DMS 273 (cell line): Measurements from ENCODE around the gene MYO9B.
"Not testable (repeated sequence)": the region's sequence is repeated elsewhere in the genome, so short reads cannot be mapped to it uniquely, and the experiment has no call there.

Experiments
- DNase-seq: peaks from one replicate; lab custom pipeline; 2025; ENCODE audit not compliant: unreplicated experiment; lab: John Stamatoyannopoulos, UW

MYO9B gene

GRCh38 chr19:17086834-17087233 is 11.3 kb downstream of the MYO9B start:
- no peak for DNase-seq

GRCh38 chr19:17088552-17088951 is 13.0 kb downstream of the MYO9B start:
- DNase-seq: no peak

GRCh38 chr19:17090583-17090982 is 15.0 kb downstream of the MYO9B start:
- no peak for DNase-seq

GRCh38 chr19:17091758-17092333 is 16.3 kb downstream of the MYO9B start:
- no peak for DNase-seq

- no peak for DNase-seq
These were observed 17.1 kb downstream of the MYO9B start for GRCh38 chr19:17092696-17093095.

- DNase-seq: not testable (repeated sequence)
These were observed 19.1 kb downstream of the MYO9B start for GRCh38 chr19:17094694-17095093.

- no peak for DNase-seq
These were observed 19.8 kb downstream of the MYO9B start for GRCh38 chr19:17095141-17095919.

- no peak for DNase-seq
These were observed 22.1 kb downstream of the MYO9B start for GRCh38 chr19:17097593-17098126.

- no peak for DNase-seq
These were observed 22.7 kb downstream of the MYO9B start for GRCh38 chr19:17098326-17098725.

- no peak for DNase-seq
These were observed 26.4 kb downstream of the MYO9B start for GRCh38 chr19:17101686-17102628.

GRCh38 chr19:17103177-17103576 is 27.6 kb downstream of the MYO9B start:
- peak; percentile 69 for DNase-seq

GRCh38 chr19:17104679-17105078 is 29.1 kb downstream of the MYO9B start:
- DNase-seq: no peak

- no peak for DNase-seq
These were observed 30.0 kb downstream of the MYO9B start for GRCh38 chr19:17105556-17105955.

GRCh38 chr19:17106964-17107363 is 31.4 kb downstream of the MYO9B start:
- DNase-seq: not testable (repeated sequence)

- DNase-seq: no peak
These were observed 32.2 kb downstream of the MYO9B start for GRCh38 chr19:17107546-17108452.

- no peak for DNase-seq
These were observed 32.8 kb downstream of the MYO9B start for GRCh38 chr19:17108453-17108784.

GRCh38 chr19:17109300-17109699 is 33.7 kb downstream of the MYO9B start:
- DNase-seq: no peak

- no peak for DNase-seq
These were observed 34.5 kb downstream of the MYO9B start for GRCh38 chr19:17109962-17110598.

- DNase-seq: no peak
These were observed 35.0 kb downstream of the MYO9B start for GRCh38 chr19:17110599-17110966.

- no peak for DNase-seq
These were observed 36.2 kb downstream of the MYO9B start for GRCh38 chr19:17111766-17112165.
